Skeletal muscle tissue (tissue), 2 donors: Measurements from ENCODE around the gene DDX19B. TPM values are rescaled to one million over a fixed set of nuclear protein-coding genes. Genes with fewer than 3 reads are reported as not detected.

Experiments used
- small RNA-seq: library from RNA; depleted of rRNA; stranded (forward); fragments of <200 nt; gene quantifications from one replicate; pipeline ENCODE3, GENCODE V24; 2014
- total RNA-seq: library from RNA; depleted of rRNA; stranded (reverse); fragments of >200 nt; gene quantifications from one replicate; pipeline ENCODE4 v1.2.3, GENCODE V29; 2014

DDX19B gene
- total RNA-seq, 1 donor from 2014 or later: 21.4 TPM

Small RNAs within 50 kb of the gene (small RNA-seq; reads per million reads assigned to genes)
- gene RN7SL279P: not detected

Other genes with a start within 250 kb of the DDX19B start
- gene PDPR, start 184.9 kb upstream of the DDX19B start, total RNA-seq: 16.2 TPM
- gene CLEC18C, start 125.4 kb upstream of the DDX19B start, total RNA-seq: under 0.01 TPM
- 16.2 TPM for gene EXOSC6, start 47.2 kb upstream of the DDX19B start, total RNA-seq
- 65.8 TPM for gene AARS1, start 9.7 kb upstream of the DDX19B start, total RNA-seq
- 38.1 TPM for gene DDX19A, start 47.7 kb downstream of the DDX19B start, total RNA-seq
- gene ST3GAL2, start 139.9 kb downstream of the DDX19B start, total RNA-seq: 24.5 TPM
- gene FCSK, start 155.4 kb downstream of the DDX19B start, total RNA-seq: 6.8 TPM
- gene COG4, start 224.4 kb downstream of the DDX19B start, total RNA-seq: 66.8 TPM
- 83.5 TPM for gene SF3B3, start 224.6 kb downstream of the DDX19B start, total RNA-seq